T-cell (primary cell): ENCODE data around the gene EXOC4. TPM values are rescaled to one million over a fixed set of nuclear protein-coding genes. Genes with fewer than 3 reads are reported as not detected.

Source experiments
- ATAC-seq, 4 experiments: fragments of 200-7000 bp in 3 of 4; fragments of 150-1000 bp in 1 of 4; cut with Tn5 transposase; replicated peaks in 1 of 4; 1 replicate in 3 of 4; 2 replicates in 1 of 4; pipeline ENCODE4 v1.10.0; 2021; ENCODE audit warnings: moderate library complexity in 3 of 4, mild to moderate bottlenecking in 2 of 4, moderate number of reproducible peaks in 1 of 4
- CTCF ChIA-PET, 2 donors: fragments of 300-600 bp; sonication (Branson Sonifier 250); formaldehyde crosslinking; loops; one replicate each; lab custom pipeline; 2022; ENCODE audit warnings: antibody characterized with exemption in 2 of 2; lab: Charles Lee
- POLR2A ChIA-PET, 2 donors: fragments of 300-600 bp; sonication (Branson Sonifier 250); formaldehyde crosslinking; loops; one replicate each; lab custom pipeline; 2022; ENCODE audit warnings: antibody characterized with exemption in 2 of 2; lab: Charles Lee
- DNase-seq, 35 experiments: peaks; one replicate each; pipeline versions ENCODE4 v3.0.0 to v3.0.0-alpha.2; 2013 to 2023
- H3K27ac ChIP-seq: one replicate; pipeline ENCODE4 v1.5.1; 2013; ENCODE audit warnings: low read length
- H3K27me3 ChIP-seq, 2 experiments: replicated peaks in 1 of 2; 1 replicate in 1 of 2; 2 replicates in 1 of 2; pipeline versions ENCODE4 v1.6.1 to v1.7.0; 2013; ENCODE audit warnings: low read length in 1 of 2, mixed read lengths in 1 of 2; ENCODE audit not compliant: control insufficient read depth in 2 of 2, insufficient read depth in 2 of 2; ENCODE audit errors: extremely low read depth in 1 of 2
- H3K36me3 ChIP-seq, 2 donors: 1 replicate in 1 of 2; 2 replicates in 1 of 2; pipeline versions ENCODE4 v1.6.1 to v1.7.0; 2013; ENCODE audit warnings: low read length in 1 of 2; ENCODE audit not compliant: control insufficient read depth in 2 of 2, insufficient read depth in 1 of 2; ENCODE audit errors: extremely low read depth in 1 of 2
- H3K4me1 ChIP-seq, 2 experiments: 1 replicate in 1 of 2; 2 replicates in 1 of 2; pipeline versions ENCODE4 v1.6.1 to v1.7.0; 2013; ENCODE audit warnings: low read length in 2 of 2, mixed read lengths in 1 of 2; ENCODE audit not compliant: insufficient read depth in 2 of 2, control insufficient read depth in 1 of 2; ENCODE audit errors: extremely low read depth in 1 of 2
- H3K4me3 ChIP-seq, 2 donors: 1 replicate in 1 of 2; 2 replicates in 1 of 2; pipeline versions ENCODE4 v1.5.1 to v1.7.0; 2013; ENCODE audit warnings: mild to moderate bottlenecking in 2 of 2, low read length in 1 of 2, moderate library complexity in 1 of 2; ENCODE audit not compliant: control insufficient read depth in 1 of 2; ENCODE audit errors: extremely low read depth in 1 of 2
- H3K9me3 ChIP-seq: 2 replicates; pipeline ENCODE4 v1.7.0; 2013
- H3K27ac Mint-ChIP-seq, 2 donors: one replicate each; pipeline ENCODE4 v1.8.0; 2020 to 2021; ENCODE audit warnings: mild to moderate bottlenecking in 2 of 2, mixed read lengths in 2 of 2
- H3K27me3 Mint-ChIP-seq, 2 donors: one replicate each; pipeline ENCODE4 v1.8.0; 2021 to 2022; ENCODE audit warnings: mixed read lengths in 2 of 2
- H3K36me3 Mint-ChIP-seq: one replicate; pipeline ENCODE4 v1.8.0; 2021; ENCODE audit warnings: mixed read lengths
- H3K4me1 Mint-ChIP-seq, 3 donors: one replicate each; pipeline ENCODE4 v1.8.0; 2020 to 2022; ENCODE audit warnings: mixed read lengths in 3 of 3, mild to moderate bottlenecking in 1 of 3
- H3K4me3 Mint-ChIP-seq, 3 donors: one replicate each; pipeline ENCODE4 v1.8.0; 2020 to 2022; ENCODE audit warnings: mild to moderate bottlenecking in 3 of 3, mixed read lengths in 3 of 3, moderate library complexity in 3 of 3
- H3K9me3 Mint-ChIP-seq, 3 donors: one replicate each; pipeline ENCODE4 v1.8.0; 2020 to 2022; ENCODE audit warnings: mixed read lengths in 3 of 3
- WGBS: methylation state at CpG from one replicate; pipeline ENCODE4 v1.1.5; 2013; ENCODE audit warnings: missing lambda C conversion rate; ENCODE audit not compliant: insufficient coverage; 5-methylcytosine and 5-hydroxymethylcytosine counted together
- total RNA-seq, 35 experiments: library from RNA in 6 of 35; stranded (reverse) in 6 of 35; fragments of 120-200 nt in 1 of 35; gene quantifications; one replicate each; pipeline versions ENCODE4 v1.2.1 to v1.2.4 and lab custom pipeline; 2013 to 2026

Gene EXOC4
- total RNA-seq, 5 donors from 2014 or later (not counting 1 experiment from before 2014, with no cell fraction given) = 58.2 to 108 (median 64.8) TPM

- H3K36me3 ChIP-seq = no peaks in the 10 kb centered on the region
- no peak overlapping the region for H3K4me3 Mint-ChIP-seq
- H3K36me3 Mint-ChIP-seq = peaks cover 50% of the 10 kb centered on the region
- H3K4me1 ChIP-seq = no peaks in the 10 kb centered on the region
- no peak overlapping the region for H3K27ac Mint-ChIP-seq
- no peaks in the 10 kb centered on the region for H3K27me3 Mint-ChIP-seq
- POLR2A ChIA-PET = no interaction called here
- H3K9me3 Mint-ChIP-seq = peaks cover 18 to 33% (median 27%) of the 10 kb centered on the region in 3 donors
- no peak overlapping the region for H3K4me3 ChIP-seq
- no peaks in the 10 kb centered on the region for H3K4me1 Mint-ChIP-seq
- no CpG with 5 or more reads among the region's 4 CpGs for WGBS
- no peak overlapping the region for H3K27ac ChIP-seq
- no peak for ATAC-seq
- peaks cover 2% of the 10 kb centered on the region for H3K9me3 ChIP-seq
- CTCF ChIA-PET = no interaction called here
- DNase-seq = no peak
- H3K27me3 ChIP-seq = no peaks in the 10 kb centered on the region
These were observed 671.1 kb downstream of the EXOC4 start for GRCh38 chr7:133923974-133924373.

- no peak for DNase-seq
- no peaks in the 10 kb centered on the region for H3K4me1 Mint-ChIP-seq
- H3K27me3 ChIP-seq = no peaks in the 10 kb centered on the region
- H3K27ac ChIP-seq = no peak overlapping the region
- ChIA-PET CTCF (no interaction called here), POLR2A (no interaction called here)
- H3K9me3 Mint-ChIP-seq = peaks cover 0 to 3% (median 0%) of the 10 kb centered on the region in 3 donors
- no peak overlapping the region for H3K27ac Mint-ChIP-seq
- WGBS = no CpG with 5 or more reads among the region's 1 CpG
- no peaks in the 10 kb centered on the region for H3K36me3 ChIP-seq
- H3K4me3 ChIP-seq = no peak overlapping the region
- no peaks in the 10 kb centered on the region for H3K9me3 ChIP-seq
- ATAC-seq = no peak
- peaks cover 36% of the 10 kb centered on the region for H3K36me3 Mint-ChIP-seq
- H3K27me3 Mint-ChIP-seq = no peaks in the 10 kb centered on the region
- H3K4me1 ChIP-seq = no peaks in the 10 kb centered on the region
- no peak overlapping the region for H3K4me3 Mint-ChIP-seq
These were observed 678.2 kb downstream of the EXOC4 start for GRCh38 chr7:133931053-133931452.

- peaks cover 46% of the 10 kb centered on the region for H3K36me3 Mint-ChIP-seq
- no peaks in the 10 kb centered on the region for H3K27me3 Mint-ChIP-seq
- no peak for DNase-seq
- Histone ChIP-seq H3K36me3 (peaks cover 0 to 3% of the 10 kb centered on the region in 2 donors), H3K4me1 (no peaks in the 10 kb centered on the region), H3K27ac (no peak overlapping the region), H3K27me3 (no peaks in the 10 kb centered on the region), H3K4me3 (no peak overlapping the region), H3K9me3 (no peaks in the 10 kb centered on the region)
- no peak overlapping the region for H3K27ac Mint-ChIP-seq
- ChIA-PET CTCF (no interaction called here), POLR2A (no interaction called here)
- H3K4me3 Mint-ChIP-seq = no peak overlapping the region
- H3K4me1 Mint-ChIP-seq = no peaks in the 10 kb centered on the region
- no peak for ATAC-seq
- WGBS = no CpG with 5 or more reads among the region's 1 CpG
- H3K9me3 Mint-ChIP-seq = peaks cover 0 to 3% (median 0%) of the 10 kb centered on the region in 3 donors
These were observed 679.7 kb downstream of the EXOC4 start for GRCh38 chr7:133932591-133932990.

GRCh38 chr7:133934262-133934976 lies 681.5 kb downstream of the EXOC4 start:
- no peaks in the 10 kb centered on the region for H3K4me1 Mint-ChIP-seq
- ChIA-PET CTCF (no interaction called here), POLR2A (no interaction called here)
- H3K4me1 ChIP-seq = no peaks in the 10 kb centered on the region
- H3K9me3 Mint-ChIP-seq = no peaks in the 10 kb centered on the region
- H3K27ac Mint-ChIP-seq = no peak overlapping the region
- ATAC-seq (no peak), DNase-seq (no peak)
- H3K27me3 Mint-ChIP-seq = no peaks in the 10 kb centered on the region
- WGBS = 93% methylated on average over 4 of the region's 9 CpGs
- no peaks in the 10 kb centered on the region for H3K9me3 ChIP-seq
- H3K27me3 ChIP-seq = no peaks in the 10 kb centered on the region
- H3K36me3 ChIP-seq = peaks cover 0 to 9% of the 10 kb centered on the region in 2 donors
- H3K36me3 Mint-ChIP-seq = peaks cover 56% of the 10 kb centered on the region
- no peak overlapping the region for H3K27ac ChIP-seq
- H3K4me3 Mint-ChIP-seq = no peak overlapping the region
- no peak overlapping the region for H3K4me3 ChIP-seq

GRCh38 chr7:133934977-133935330 lies 682.1 kb downstream of the EXOC4 start:
- CTCF ChIA-PET = no interaction called here
- H3K4me3 ChIP-seq = no peak overlapping the region
- H3K27me3 ChIP-seq = no peaks in the 10 kb centered on the region
- Mint-ChIP-seq H3K4me1 (no peaks in the 10 kb centered on the region), H3K4me3 (no peak overlapping the region), H3K27ac (no peak overlapping the region), H3K36me3 (peaks cover 57% of the 10 kb centered on the region), H3K27me3 (no peaks in the 10 kb centered on the region), H3K9me3 (no peaks in the 10 kb centered on the region)
- POLR2A ChIA-PET = no interaction called here
- DNase-seq = no peak
- H3K27ac ChIP-seq = no peak overlapping the region
- no peaks in the 10 kb centered on the region for H3K4me1 ChIP-seq
- no peaks in the 10 kb centered on the region for H3K9me3 ChIP-seq
- ATAC-seq = no peak
- H3K36me3 ChIP-seq = peaks cover 0 to 9% of the 10 kb centered on the region in 2 donors
- 100% methylated on average over 1 of the region's 2 CpGs for WGBS

- no peak overlapping the region for H3K27ac Mint-ChIP-seq
- no peak for ATAC-seq
- POLR2A ChIA-PET = no interaction called here
These were observed 683.2 kb downstream of the EXOC4 start for GRCh38 chr7:133936074-133936473.

More at GRCh38 chr7:133936074-133936473, 683.2 kb downstream of the EXOC4 start:
- H3K9me3 ChIP-seq = no peaks in the 10 kb centered on the region
- no peak for DNase-seq
- WGBS = no CpG with 5 or more reads among the region's 7 CpGs
- H3K27me3 Mint-ChIP-seq = no peaks in the 10 kb centered on the region
- H3K36me3 Mint-ChIP-seq = peaks cover 66% of the 10 kb centered on the region
- H3K4me3 ChIP-seq = no peak overlapping the region
- no peak overlapping the region for H3K4me3 Mint-ChIP-seq
- no peaks in the 10 kb centered on the region for H3K4me1 ChIP-seq
- no peaks in the 10 kb centered on the region for H3K4me1 Mint-ChIP-seq
- no peak overlapping the region for H3K27ac ChIP-seq
- H3K36me3 ChIP-seq = peaks cover 0 to 12% of the 10 kb centered on the region in 2 donors
- no peaks in the 10 kb centered on the region for H3K27me3 ChIP-seq
- no peaks in the 10 kb centered on the region for H3K9me3 Mint-ChIP-seq
- CTCF ChIA-PET = no interaction called here
